Esophagus squamous epithelium (tissue), 5 donors: ENCODE measurements around the gene PDS5A. TPM values are rescaled to one million over a fixed set of nuclear protein-coding genes. Genes with fewer than 3 reads are reported as not detected.
"Not testable (repeated sequence)": the region's sequence is repeated elsewhere in the genome, so short reads cannot be mapped to it uniquely, and the experiment has no call there.

Source experiments
- DNase-seq: peaks from one replicate; lab custom pipeline; 2025; lab: John Stamatoyannopoulos, UW
- H3K27ac ChIP-seq, 4 donors: fragments of 200-600 bp; sonication (generic); one replicate each; pipeline ENCODE4 v1.5.1; 2016 to 2019; ENCODE audit warnings: mild to moderate bottlenecking in 1 of 4
- H3K27me3 ChIP-seq, 4 donors: fragments of 200-600 bp; sonication (generic); 1 replicate in 3 of 4; 2 replicates in 1 of 4; pipeline versions ENCODE4 v1.5.1 to v1.6.0; 2017 to 2021; ENCODE audit warnings: antibody characterized with exemption in 1 of 4
- H3K36me3 ChIP-seq, 3 donors: fragments of 200-600 bp; sonication (generic); one replicate each; pipeline ENCODE4 v1.5.1; 2016 to 2019
- H3K4me1 ChIP-seq, 3 donors: fragments of 200-600 bp; sonication (generic); one replicate each; pipeline ENCODE4 v1.5.1; 2017 to 2019
- H3K4me3 ChIP-seq, 4 donors: fragments of 200-600 bp; sonication (generic); 1 replicate in 3 of 4; 2 replicates in 1 of 4; pipeline ENCODE4 v1.5.1; 2016 to 2019; ENCODE audit warnings: mild to moderate bottlenecking in 2 of 4, moderate library complexity in 1 of 4
- H3K9me3 ChIP-seq, 3 donors: fragments of 200-600 bp; sonication (generic); one replicate each; pipeline ENCODE4 v1.5.1; 2016 to 2019
- POLR2A ChIP-seq, 4 donors: fragments of 450-650 bp; IDR thresholded peaks; one replicate each; pipeline ENCODE4 v1.6.1; 2017; ENCODE audit warnings: antibody characterized with exemption in 4 of 4, mild to moderate bottlenecking in 4 of 4, moderate library complexity in 3 of 4
- WGBS, 2 donors: methylation state at CpG; one replicate each; pipeline ENCODE4 v1.1.5; 2018; 5-methylcytosine and 5-hydroxymethylcytosine counted together
- intact Hi-C: fragments of 100-400 bp; cut with DNase I; formaldehyde crosslinking; loops from one replicate; pipeline ENCODE4 v1.15.0; 2022
- total RNA-seq, 4 donors: library from RNA; depleted of rRNA; stranded (reverse); fragments of >200 nt; gene quantifications; one replicate each; pipeline ENCODE4 v1.1.0, GENCODE V29; 2016
- TF ChIP-seq, protein P1 (sequence below), 6 experiments: fragments of 450-650 bp in 4 of 6; fragments of 200-600 bp in 2 of 6; sonication (generic) in 2 of 6; IDR thresholded peaks; one replicate each; pipeline ENCODE4 v1.5.1; 2016 to 2019; ENCODE audit warnings: antibody characterized with exemption in 6 of 6, mild to moderate bottlenecking in 4 of 6, moderate library complexity in 4 of 6
- donor health status: DM: yes; HTN: yes; CAD: no.

Gene PDS5A
- total RNA-seq, 4 donors from 2014 or later = 49.1 to 70.2 (median 59.6) TPM

DNA sequence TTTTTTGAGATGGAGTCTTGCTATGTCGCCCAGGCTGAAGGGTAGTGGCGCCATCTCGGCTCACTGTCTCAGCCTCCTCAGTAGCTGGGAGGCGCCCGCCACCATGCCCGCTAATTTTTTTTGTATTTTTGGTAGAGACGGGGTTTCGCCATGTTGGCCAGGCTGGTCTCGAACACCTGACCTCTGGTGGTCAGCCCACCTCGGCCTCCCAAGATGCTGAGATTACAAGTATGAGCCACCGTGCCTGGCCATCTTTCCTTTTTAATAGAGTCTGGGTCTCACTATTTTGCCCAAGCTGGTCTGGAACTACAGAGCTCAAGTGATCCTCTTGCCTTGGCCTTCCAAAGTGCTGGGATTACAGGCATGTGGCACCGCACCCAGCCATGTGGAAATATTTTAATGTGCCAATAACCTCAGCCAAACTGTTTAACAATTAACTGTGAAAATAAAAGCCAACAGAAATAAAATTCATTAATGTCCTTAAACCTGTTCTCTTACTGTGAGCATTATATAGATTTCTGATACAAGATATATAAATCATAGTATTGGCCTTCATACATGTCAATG, 16.3 kb downstream of the PDS5A start:
- 94 to 97% methylated on average over 11 to 12 of the region's 12 CpGs for WGBS, 2 donors
- Histone ChIP-seq H3K4me3 (no peak overlapping the region), H3K27ac (no peak overlapping the region), H3K9me3 (no peaks in the 10 kb centered on the region), H3K36me3 (peaks cover 0 to 6% (median 0%) of the 10 kb centered on the region in 3 donors), H3K4me1 (peaks cover 0 to 17% (median 0%) of the 10 kb centered on the region in 3 donors), H3K27me3 (no peaks in the 10 kb centered on the region)
- no peak for TF ChIP-seq POLR2A (IDR thresholded peaks at IDR 0.05)
- TF ChIP-seq, protein P1, sequence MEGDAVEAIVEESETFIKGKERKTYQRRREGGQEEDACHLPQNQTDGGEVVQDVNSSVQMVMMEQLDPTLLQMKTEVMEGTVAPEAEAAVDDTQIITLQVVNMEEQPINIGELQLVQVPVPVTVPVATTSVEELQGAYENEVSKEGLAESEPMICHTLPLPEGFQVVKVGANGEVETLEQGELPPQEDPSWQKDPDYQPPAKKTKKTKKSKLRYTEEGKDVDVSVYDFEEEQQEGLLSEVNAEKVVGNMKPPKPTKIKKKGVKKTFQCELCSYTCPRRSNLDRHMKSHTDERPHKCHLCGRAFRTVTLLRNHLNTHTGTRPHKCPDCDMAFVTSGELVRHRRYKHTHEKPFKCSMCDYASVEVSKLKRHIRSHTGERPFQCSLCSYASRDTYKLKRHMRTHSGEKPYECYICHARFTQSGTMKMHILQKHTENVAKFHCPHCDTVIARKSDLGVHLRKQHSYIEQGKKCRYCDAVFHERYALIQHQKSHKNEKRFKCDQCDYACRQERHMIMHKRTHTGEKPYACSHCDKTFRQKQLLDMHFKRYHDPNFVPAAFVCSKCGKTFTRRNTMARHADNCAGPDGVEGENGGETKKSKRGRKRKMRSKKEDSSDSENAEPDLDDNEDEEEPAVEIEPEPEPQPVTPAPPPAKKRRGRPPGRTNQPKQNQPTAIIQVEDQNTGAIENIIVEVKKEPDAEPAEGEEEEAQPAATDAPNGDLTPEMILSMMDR (IDR thresholded peaks at IDR 0.05) = no peak
- intact Hi-C loops = no loop called here
- no peak for DNase-seq

DNA sequence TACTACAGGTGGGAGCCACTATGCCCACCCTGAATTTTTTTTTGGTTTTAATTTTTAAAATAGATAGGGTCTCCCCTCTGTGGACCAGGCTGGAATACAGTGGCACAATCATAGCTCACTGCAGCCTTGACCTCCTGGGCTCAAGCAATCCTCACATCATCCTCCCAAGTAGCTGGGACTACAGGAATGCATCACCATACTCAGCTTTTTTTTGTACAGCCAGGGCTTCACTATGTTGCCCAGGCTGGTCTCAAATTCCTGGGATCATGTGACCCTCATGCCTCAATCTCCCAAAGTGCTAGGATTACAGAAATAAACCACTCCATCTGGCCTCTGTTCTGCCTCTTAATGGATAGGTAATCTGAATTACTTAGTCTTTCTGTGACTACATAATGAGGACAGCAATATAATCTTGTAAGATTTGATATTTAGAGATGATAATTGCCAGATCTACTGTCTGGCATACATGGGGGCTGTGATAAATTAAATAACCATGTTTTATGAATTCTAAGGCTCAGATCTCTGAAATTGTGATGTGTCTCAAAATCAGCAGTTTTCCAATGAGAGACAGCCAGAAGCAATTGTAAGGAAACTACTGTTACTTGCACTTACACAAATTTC, 26.7 kb downstream of the PDS5A start:
- Histone ChIP-seq H3K36me3 (peaks cover 0 to 11% (median 0%) of the 10 kb centered on the region in 3 donors), H3K27ac (no peak overlapping the region), H3K4me1 (peaks cover 0 to 16% (median 10%) of the 10 kb centered on the region in 3 donors), H3K4me3 (no peak overlapping the region), H3K27me3 (no peaks in the 10 kb centered on the region), H3K9me3 (no peaks in the 10 kb centered on the region)
- TF ChIP-seq, protein P1 (IDR thresholded peaks at IDR 0.05) = no peak
- TF ChIP-seq POLR2A (IDR thresholded peaks at IDR 0.05) = no peak
- intact Hi-C loops = loop anchor here (10.0 kb wide), 1 partner anchor 76 kb away; no protein-coding TSS in a partner anchor
- no peak for DNase-seq

GRCh38 chr4:39947963-39948362, 29.7 kb downstream of the PDS5A start:
- H3K27me3 ChIP-seq = no peaks in the 10 kb centered on the region
- 78 to 86% methylated on average over 2 of the region's 2 CpGs for WGBS, 2 donors
- TF ChIP-seq, protein P1 (IDR thresholded peaks at IDR 0.05) = no peak
- TF ChIP-seq POLR2A (IDR thresholded peaks at IDR 0.05) = no peak
- no peak for DNase-seq
- H3K4me1 ChIP-seq = peaks cover 0 to 19% (median 10%) of the 10 kb centered on the region in 3 donors
- no peaks in the 10 kb centered on the region for H3K36me3 ChIP-seq
- intact Hi-C loops = no loop called here
- no peak overlapping the region for H3K27ac ChIP-seq
- H3K4me3 ChIP-seq = no peak overlapping the region
- no peaks in the 10 kb centered on the region for H3K9me3 ChIP-seq

- Histone ChIP-seq H3K27me3 (no peaks in the 10 kb centered on the region), H3K4me1 (peaks cover 0 to 19% (median 10%) of the 10 kb centered on the region in 3 donors), H3K4me3 (no peak overlapping the region), H3K27ac (no peak overlapping the region), H3K9me3 (no peaks in the 10 kb centered on the region), H3K36me3 (no peaks in the 10 kb centered on the region)
- DNase-seq = no peak
- WGBS, 2 donors = 46 to 67% methylated on average over 1 of the region's 1 CpG
- TF ChIP-seq, protein P1 (IDR thresholded peaks at IDR 0.05) = no peak
- TF ChIP-seq POLR2A (IDR thresholded peaks at IDR 0.05) = no peak
- intact Hi-C loops = no loop called here
Observed at GRCh38 chr4:39947417-39947816, 30.3 kb downstream of the PDS5A start.

GRCh38 chr4:39944245-39944644, 33.5 kb downstream of the PDS5A start:
- WGBS, 2 donors = 89 to 90% methylated on average over 8 to 9 of the region's 10 CpGs

More at GRCh38 chr4:39944245-39944644, 33.5 kb downstream of the PDS5A start:
- H3K36me3 ChIP-seq, H3K27me3 ChIP-seq, DNase-seq, intact Hi-C loops, H3K27ac ChIP-seq, H3K9me3 ChIP-seq, H3K4me3 ChIP-seq: not testable (repeated sequence)
- peaks cover 0 to 27% (median 10%) of the 10 kb centered on the region in 3 donors for H3K4me1 ChIP-seq
